Keratinocyte (primary cell): ENCODE measurements around the gene LMAN2L. TPM values are rescaled to one million over a fixed set of nuclear protein-coding genes. Genes with fewer than 3 reads are reported as not detected.

Experiments
- DNase-seq: peaks from one replicate; pipeline ENCODE4 v3.0.0-alpha.2; 2011; ENCODE audit warnings: low read depth, missing footprints, low spot score
- FAIRE-seq: peaks from 2 replicates; lab custom pipeline; 2011; peaks lifted over from hg19 to GRCh38; lab: Jason Lieb, UNC
- H2AFZ ChIP-seq: 2 replicates; pipeline ENCODE4 v1.6.0; 2012; ENCODE audit warnings: low read length, control low read depth, inconsistent platforms; ENCODE audit not compliant: control insufficient read depth
- H3K27ac ChIP-seq: 2 replicates; pipeline ENCODE4 v1.5.1; 2011; ENCODE audit warnings: low read length; ENCODE audit not compliant: control insufficient read depth, insufficient read depth
- H3K27me3 ChIP-seq: 3 replicates; pipeline ENCODE4 v1.6.0; 2011; ENCODE audit warnings: low read length; ENCODE audit not compliant: control insufficient read depth, insufficient read depth; ENCODE audit errors: extremely low read depth
- H3K36me3 ChIP-seq, 2 experiments: 2 replicates in 1 of 2; 3 replicates in 1 of 2; pipeline ENCODE4 v1.5.1; 2011; ENCODE audit warnings: low read length in 2 of 2, mild to moderate bottlenecking in 1 of 2; ENCODE audit not compliant: control insufficient read depth in 2 of 2, insufficient read depth in 2 of 2; ENCODE audit errors: extremely low read depth in 1 of 2
- H3K4me1 ChIP-seq: 3 replicates; pipeline ENCODE4 v1.5.1; 2011; ENCODE audit warnings: low read length; ENCODE audit not compliant: control insufficient read depth, insufficient read depth; ENCODE audit errors: extremely low read depth
- H3K4me2 ChIP-seq: 3 replicates; pipeline ENCODE4 v1.6.0; 2011; ENCODE audit warnings: low read depth, low read length; ENCODE audit not compliant: control insufficient read depth, insufficient read depth; ENCODE audit errors: extremely low read depth
- H3K4me3 ChIP-seq, 3 experiments: fragments of 200-600 bp in 1 of 3; sonication (generic) in 1 of 3; 2 replicates in 2 of 3; 3 replicates in 1 of 3; pipeline ENCODE4 v1.5.1; 2011 to 2016; ENCODE audit warnings: low read length in 3 of 3, mild to moderate bottlenecking in 3 of 3, control low read depth in 2 of 3, inconsistent platforms in 1 of 3, low read depth in 1 of 3, mixed read lengths in 1 of 3, mixed run types in 1 of 3, moderate library complexity in 1 of 3; ENCODE audit not compliant: control insufficient read depth in 2 of 3, insufficient read depth in 2 of 3; ENCODE audit errors: extremely low read depth in 1 of 3
- H3K79me2 ChIP-seq: 2 replicates; pipeline ENCODE4 v1.6.0; 2012; ENCODE audit warnings: low read length; ENCODE audit not compliant: control insufficient read depth, insufficient read depth
- H3K9ac ChIP-seq: 3 replicates; pipeline ENCODE4 v1.6.0; 2011; ENCODE audit warnings: low read length; ENCODE audit not compliant: control insufficient read depth, insufficient read depth; ENCODE audit errors: extremely low read depth
- H3K9me1 ChIP-seq: 3 replicates; pipeline ENCODE4 v1.6.0; 2011; ENCODE audit warnings: low read length; ENCODE audit not compliant: control insufficient read depth, insufficient read depth; ENCODE audit errors: extremely low read depth
- H3K9me3 ChIP-seq: 2 replicates; pipeline ENCODE4 v1.5.1; 2012; ENCODE audit warnings: low read depth, low read length; ENCODE audit not compliant: control insufficient read depth
- H4K20me1 ChIP-seq: 3 replicates; pipeline ENCODE4 v1.6.0; 2011; ENCODE audit warnings: low read length; ENCODE audit not compliant: control insufficient read depth, insufficient read depth; ENCODE audit errors: extremely low read depth
- CTCF ChIP-seq, 3 experiments: IDR thresholded peaks in 1 of 3; conservative IDR thresholded peaks in 1 of 3; optimal IDR thresholded peaks in 1 of 3; 2 replicates in 2 of 3; 3 replicates in 1 of 3; pipeline versions ENCODE3 to v1.5.1; 2011; ENCODE audit warnings: low read length in 3 of 3, mild to moderate bottlenecking in 3 of 3, moderate library complexity in 2 of 3, control low read depth in 1 of 3, inconsistent platforms in 1 of 3; ENCODE audit not compliant: insufficient read depth in 2 of 3; ENCODE audit errors: extremely low read depth in 1 of 3
- EZH2 ChIP-seq: IDR thresholded peaks from one replicate; pipeline ENCODE4 v1.6.1; 2012; ENCODE audit warnings: inconsistent platforms, mild to moderate bottlenecking, low read length, moderate library complexity
- dilution Hi-C: fragments of 300-500 bp; cut with MboI; formaldehyde crosslinking; loops from one replicate; pipeline ENCODE4 v1.7.0; 2020; ENCODE audit warnings: low sequenced_read_pairs; ENCODE audit not compliant: extremely low pct_ligation_motif_present
- polyA plus RNA-seq, 5 experiments: library from polyadenylated mRNA; depleted of rRNA in 3 of 5; stranded (reverse) in 3 of 5; stranded (forward) in 1 of 5; unstranded in 1 of 5; fragments of >200 nt; gene quantifications; 1 replicate in 1 of 5; 2 replicates in 3 of 5; 3 replicates in 1 of 5; pipeline versions ENCODE4 v1.2.1 to v1.2.3, GENCODE V29; 2011 to 2012; ENCODE audit warnings: missing spikeins in 2 of 5, low read depth in 1 of 5, low replicate concordance in 1 of 5

Gene LMAN2L
- polyA plus RNA-seq, 1 donor (not counting 4 experiments of a cell fraction or from before 2014, with no cell fraction given) = 20.7 TPM

DNA sequence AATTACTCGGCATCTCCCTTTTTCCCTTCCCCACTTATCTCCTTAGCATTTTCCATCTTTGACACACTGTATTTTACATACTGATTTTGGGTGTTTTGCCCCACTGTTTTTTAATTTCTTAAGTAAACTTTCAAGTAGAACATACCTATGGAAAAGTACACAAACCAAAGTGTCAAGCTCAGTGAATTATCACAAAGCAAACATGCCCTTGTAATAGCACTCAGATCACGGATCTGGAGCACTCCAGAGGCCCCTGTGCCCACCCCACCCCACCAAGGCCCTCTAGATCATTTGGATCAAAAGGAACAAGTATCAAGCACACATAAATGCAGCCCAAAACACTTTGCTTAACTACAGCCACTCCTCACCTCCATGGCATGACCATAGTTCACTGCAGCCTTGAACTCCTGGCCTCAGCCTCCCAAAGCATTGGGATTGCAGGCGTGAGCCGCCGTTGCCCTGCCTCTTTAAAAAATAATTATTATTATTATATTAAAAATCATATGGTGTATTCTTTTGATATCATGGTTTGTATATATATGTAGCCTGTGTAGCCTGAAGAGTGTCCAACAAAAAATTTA lies 59.2 kb downstream of the LMAN2L start:
- Histone ChIP-seq H3K9me1 (no peaks in the 10 kb centered on the region), H4K20me1 (no peaks in the 10 kb centered on the region), H3K27me3 (peaks cover 20% of the 10 kb centered on the region), H3K4me3 (no peak overlapping the region), H3K4me2 (no peak overlapping the region), H3K79me2 (no peaks in the 10 kb centered on the region), H3K27ac (no peak overlapping the region), H3K36me3 (no peaks in the 10 kb centered on the region), H3K9me3 (no peaks in the 10 kb centered on the region), H3K4me1 (no peaks in the 10 kb centered on the region), H2AFZ (no peak overlapping the region), H3K9ac (no peak overlapping the region)
- no peak for TF ChIP-seq CTCF (optimal IDR thresholded peaks at IDR 0.05 in 1 of 3, IDR thresholded peaks at IDR 0.05 in 1 of 3, conservative IDR thresholded peaks at IDR 0.05 in 1 of 3; ENCODE audit: extremely low read depth in 1 of 3, insufficient read depth in 2 of 3, low read length in 3 of 3)
- no peak for TF ChIP-seq EZH2
- FAIRE-seq = no peak
- dilution Hi-C loops = no loop called here
- DNase-seq = no peak

DNA sequence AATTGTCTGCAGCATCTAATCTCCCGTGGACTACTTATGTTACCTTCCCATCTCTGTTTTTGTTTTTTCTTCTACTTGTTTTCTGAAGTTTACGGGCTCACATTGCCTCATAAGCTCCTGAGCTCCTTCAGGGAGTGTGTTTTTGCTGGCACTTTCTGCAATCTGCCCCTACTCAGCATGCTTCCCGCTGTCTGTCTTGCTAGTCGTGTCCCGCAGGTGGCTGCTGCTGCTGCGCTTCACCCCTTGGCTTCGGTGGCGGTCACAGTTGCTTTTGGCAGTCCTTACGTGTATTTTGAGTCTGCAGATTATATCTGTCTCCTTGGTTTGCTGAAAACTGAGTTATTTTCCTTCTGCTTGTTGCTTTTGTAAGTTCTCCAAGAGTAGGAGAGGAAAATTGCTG lies 60.0 kb downstream of the LMAN2L start:
- Histone ChIP-seq H4K20me1 (no peaks in the 10 kb centered on the region), H3K27ac (no peak overlapping the region), H3K9me1 (no peaks in the 10 kb centered on the region), H3K27me3 (peaks cover 11% of the 10 kb centered on the region), H2AFZ (no peak overlapping the region), H3K79me2 (no peaks in the 10 kb centered on the region), H3K9ac (no peak overlapping the region), H3K4me3 (no peak overlapping the region), H3K4me2 (no peak overlapping the region), H3K36me3 (no peaks in the 10 kb centered on the region), H3K4me1 (no peaks in the 10 kb centered on the region), H3K9me3 (no peaks in the 10 kb centered on the region)
- DNase-seq (no peak), FAIRE-seq (no peak)
- TF ChIP-seq CTCF (optimal IDR thresholded peaks at IDR 0.05 in 1 of 3, IDR thresholded peaks at IDR 0.05 in 1 of 3, conservative IDR thresholded peaks at IDR 0.05 in 1 of 3; ENCODE audit: extremely low read depth in 1 of 3, insufficient read depth in 2 of 3, low read length in 3 of 3) (no peak), EZH2 (no peak)
- dilution Hi-C loops = no loop called here
